Lower leg skin (tissue), 4 donors: ENCODE measurements around the gene IMMP2L. TPM values are rescaled to one million over a fixed set of nuclear protein-coding genes. Genes with fewer than 3 reads are reported as not detected.

Experiments used
- DNase-seq, 2 donors: peaks; one replicate each; pipeline ENCODE4 v3.0.0-alpha.2; 2019; ENCODE audit warnings: low spot score in 2 of 2
- H3K4me3 ChIP-seq: fragments of 200-600 bp; sonication (generic); 2 replicates; pipeline ENCODE4 v1.5.1; 2017; ENCODE audit warnings: mild to moderate bottlenecking, low read depth; ENCODE audit not compliant: poor library complexity, severe bottlenecking
- POLR2A ChIP-seq, 2 donors: fragments of 450-650 bp; IDR thresholded peaks; one replicate each; pipeline ENCODE4 v1.6.1; 2016 to 2017; ENCODE audit warnings: antibody characterized with exemption in 2 of 2, mild to moderate bottlenecking in 1 of 2, moderate library complexity in 1 of 2
- WGBS, 2 donors: methylation state at CpG; one replicate each; pipeline ENCODE4 v1.1.5; 2018; 5-methylcytosine and 5-hydroxymethylcytosine counted together
- intact Hi-C: fragments of 100-400 bp; cut with DNase I; formaldehyde crosslinking; loops from one replicate; pipeline ENCODE4 v1.15.0; 2023; ENCODE audit warnings: low total_unique reads
- total RNA-seq, 4 donors: library from RNA; depleted of rRNA; stranded (reverse); fragments of >200 nt; gene quantifications; one replicate each; pipeline ENCODE4 v1.1.0, GENCODE V29; 2016
- TF ChIP-seq, protein P1 (sequence below), 3 donors: fragments of 450-650 bp; IDR thresholded peaks; one replicate each; pipeline ENCODE4 v1.5.1; 2016; ENCODE audit warnings: antibody characterized with exemption in 3 of 3, mild to moderate bottlenecking in 3 of 3, moderate library complexity in 2 of 3

The IMMP2L gene
- total RNA-seq, 4 donors from 2014 or later, result 13.6 to 16.8 (median 16.4) TPM

DNA sequence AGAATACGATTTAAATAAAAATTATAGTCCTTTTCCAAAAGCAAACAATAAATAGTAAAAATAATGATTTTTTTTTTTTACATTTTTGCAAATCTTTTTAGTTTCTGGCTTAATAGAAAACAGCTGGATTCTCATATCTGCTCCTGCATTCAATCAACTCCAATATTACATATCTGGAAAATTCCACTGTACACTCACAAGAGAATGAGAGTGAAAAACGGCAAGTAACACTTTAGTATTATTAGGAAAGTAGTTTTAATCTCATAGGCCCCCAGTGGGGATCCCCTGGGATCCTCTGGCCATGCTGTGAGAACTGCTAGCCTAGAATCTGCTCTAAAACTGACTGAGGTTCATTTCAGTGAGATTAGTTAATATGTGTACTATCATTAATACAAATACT, 599.9 kb downstream of the IMMP2L start:
- no peak for DNase-seq
- intact Hi-C loops, result no loop called here
- TF ChIP-seq, protein P1, sequence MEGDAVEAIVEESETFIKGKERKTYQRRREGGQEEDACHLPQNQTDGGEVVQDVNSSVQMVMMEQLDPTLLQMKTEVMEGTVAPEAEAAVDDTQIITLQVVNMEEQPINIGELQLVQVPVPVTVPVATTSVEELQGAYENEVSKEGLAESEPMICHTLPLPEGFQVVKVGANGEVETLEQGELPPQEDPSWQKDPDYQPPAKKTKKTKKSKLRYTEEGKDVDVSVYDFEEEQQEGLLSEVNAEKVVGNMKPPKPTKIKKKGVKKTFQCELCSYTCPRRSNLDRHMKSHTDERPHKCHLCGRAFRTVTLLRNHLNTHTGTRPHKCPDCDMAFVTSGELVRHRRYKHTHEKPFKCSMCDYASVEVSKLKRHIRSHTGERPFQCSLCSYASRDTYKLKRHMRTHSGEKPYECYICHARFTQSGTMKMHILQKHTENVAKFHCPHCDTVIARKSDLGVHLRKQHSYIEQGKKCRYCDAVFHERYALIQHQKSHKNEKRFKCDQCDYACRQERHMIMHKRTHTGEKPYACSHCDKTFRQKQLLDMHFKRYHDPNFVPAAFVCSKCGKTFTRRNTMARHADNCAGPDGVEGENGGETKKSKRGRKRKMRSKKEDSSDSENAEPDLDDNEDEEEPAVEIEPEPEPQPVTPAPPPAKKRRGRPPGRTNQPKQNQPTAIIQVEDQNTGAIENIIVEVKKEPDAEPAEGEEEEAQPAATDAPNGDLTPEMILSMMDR (IDR thresholded peaks at IDR 0.05), result no peak
- no peak for TF ChIP-seq POLR2A (IDR thresholded peaks at IDR 0.05)
- no peak overlapping the region for H3K4me3 ChIP-seq
- WGBS, 2 donors, result 64 to 65% methylated on average over 2 of the region's 2 CpGs

DNA sequence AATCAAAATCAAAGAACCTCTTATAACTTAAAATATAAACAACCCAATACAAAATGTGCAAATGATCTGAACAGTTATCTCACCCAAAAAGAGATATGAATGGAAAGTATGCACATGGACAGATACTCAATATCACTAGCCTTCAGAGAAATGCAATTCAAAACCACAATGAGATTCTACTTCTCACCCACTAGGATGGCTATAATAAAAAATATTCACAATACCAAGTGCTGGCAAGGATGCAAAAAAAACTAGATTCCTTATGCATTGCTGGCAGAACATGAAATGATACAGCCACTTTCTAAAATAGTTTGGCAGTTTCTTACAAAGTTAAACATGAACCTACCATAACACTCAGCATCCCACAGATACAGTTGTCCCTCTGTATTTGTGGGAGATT, 601.5 kb downstream of the IMMP2L start:
- intact Hi-C loops, result no loop called here
- H3K4me3 ChIP-seq, result no peak overlapping the region
- TF ChIP-seq POLR2A (IDR thresholded peaks at IDR 0.05), result no peak
- TF ChIP-seq, protein P1 (IDR thresholded peaks at IDR 0.05), result no peak
- no peak for DNase-seq

DNA sequence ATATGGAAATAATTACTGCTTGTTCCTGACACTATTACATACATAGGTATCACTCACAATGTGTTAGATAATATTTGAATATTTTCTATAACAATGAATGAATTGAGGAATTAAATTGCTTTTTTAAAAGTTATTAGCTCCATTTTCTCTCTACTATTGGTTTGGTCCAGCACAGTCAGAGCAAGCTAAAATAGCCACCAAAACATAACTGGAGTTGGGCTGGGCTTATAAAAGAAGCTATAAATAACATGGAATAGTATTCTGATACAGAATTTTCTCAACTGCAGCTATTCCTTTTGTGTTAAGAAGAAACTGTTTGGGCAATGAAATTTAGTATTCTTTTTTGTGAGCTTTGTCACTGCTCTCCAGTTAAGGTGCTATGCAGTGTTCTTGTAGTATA, 614.0 kb downstream of the IMMP2L start:
- no peak overlapping the region for H3K4me3 ChIP-seq
- intact Hi-C loops, result no loop called here
- DNase-seq, result no peak
- TF ChIP-seq POLR2A (IDR thresholded peaks at IDR 0.05), result no peak
- TF ChIP-seq, protein P1 (IDR thresholded peaks at IDR 0.05), result no peak

DNA sequence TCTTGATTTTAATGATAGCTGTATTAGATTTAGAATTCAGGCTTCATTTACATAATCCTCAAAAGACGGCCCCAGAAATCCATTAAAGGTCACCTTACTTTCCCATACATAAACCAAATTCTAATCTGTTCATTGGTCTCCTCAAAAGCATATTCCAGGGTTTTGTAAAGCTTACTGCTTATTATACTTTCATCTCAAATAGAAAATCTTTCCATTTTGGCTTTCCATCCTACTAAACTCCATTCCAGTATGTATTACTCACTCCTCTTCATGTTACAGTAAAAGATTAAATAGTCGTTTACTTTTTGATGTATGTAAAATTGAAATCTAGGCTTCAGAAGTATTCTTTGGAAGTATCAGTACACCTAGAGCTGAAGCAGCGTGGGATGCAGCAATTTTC, 614.9 kb downstream of the IMMP2L start:
- intact Hi-C loops, result no loop called here
- 78 to 87% methylated on average over 3 of the region's 3 CpGs for WGBS, 2 donors
- H3K4me3 ChIP-seq, result no peak overlapping the region
- TF ChIP-seq POLR2A (IDR thresholded peaks at IDR 0.05), result no peak
- TF ChIP-seq, protein P1 (IDR thresholded peaks at IDR 0.05), result no peak
- DNase-seq, result no peak

DNA sequence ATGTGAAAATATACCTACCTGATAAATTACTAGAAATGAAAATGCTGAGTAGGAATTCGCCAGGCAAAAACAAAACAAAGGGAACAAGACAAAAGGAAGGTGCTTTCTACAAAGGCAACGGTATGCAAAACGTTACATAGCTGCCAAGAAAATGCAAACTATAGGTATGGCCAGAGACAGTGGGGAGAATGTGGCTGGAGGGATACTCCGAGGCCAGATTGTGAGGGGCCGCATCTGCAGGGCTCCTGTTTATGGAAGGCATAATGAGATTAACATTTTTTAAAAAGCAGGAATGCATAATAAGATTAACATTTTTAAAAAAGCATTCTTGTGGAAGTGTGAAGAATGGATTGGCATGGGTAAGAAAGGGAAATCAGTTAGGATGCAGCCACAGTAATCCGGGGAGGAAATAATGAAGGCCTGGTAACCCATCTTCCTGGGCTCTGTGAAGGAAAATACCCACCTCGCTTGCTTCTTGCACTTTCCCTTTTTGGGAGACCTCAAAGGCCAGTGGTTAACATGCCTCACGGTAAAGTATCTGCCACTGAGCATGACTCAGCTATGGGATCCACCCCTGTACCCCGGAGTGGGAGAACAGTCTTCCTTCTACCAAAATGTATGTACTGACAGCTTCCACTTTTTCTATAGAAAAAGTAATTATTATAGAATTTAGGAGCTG, 617.2 kb downstream of the IMMP2L start:
- intact Hi-C loops, result no loop called here
- no peak overlapping the region for H3K4me3 ChIP-seq
- TF ChIP-seq, protein P1 (IDR thresholded peaks at IDR 0.05), result no peak
- TF ChIP-seq POLR2A (IDR thresholded peaks at IDR 0.05), result no peak
- DNase-seq, result no peak
- WGBS, 2 donors, result 87 to 90% methylated on average over 9 of the region's 9 CpGs

DNA sequence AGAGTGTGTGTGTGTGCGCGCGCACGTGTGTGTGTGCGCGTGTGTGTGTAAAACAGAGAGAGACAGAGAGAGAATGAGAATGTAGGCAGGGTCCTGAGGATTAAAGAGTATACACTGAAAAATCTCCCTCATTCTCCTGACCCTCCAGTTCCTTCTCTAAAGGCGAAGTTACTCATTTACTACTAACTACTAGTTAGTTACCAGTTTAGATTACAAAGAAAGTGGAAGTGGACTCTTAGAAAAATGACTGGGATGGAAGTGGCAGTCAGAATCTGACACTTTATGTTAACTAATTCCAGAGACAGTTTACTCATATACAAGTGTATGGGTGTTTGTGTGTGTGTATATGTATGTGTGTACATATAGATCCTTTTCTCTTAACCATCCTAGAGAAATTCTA, 617.8 kb downstream of the IMMP2L start:
- TF ChIP-seq, protein P1 (IDR thresholded peaks at IDR 0.05), result no peak
- no peak for TF ChIP-seq POLR2A (IDR thresholded peaks at IDR 0.05)
- WGBS, 2 donors, result 94 to 97% methylated on average over 7 of the region's 7 CpGs
- intact Hi-C loops, result no loop called here
- DNase-seq, result no peak
- H3K4me3 ChIP-seq, result no peak overlapping the region
